SU-DHL-6 (cell line): ENCODE measurements around the gene CEP164.

Experiments used
- EZH2phosphoT487 ChIP-seq: fragments of 200-600 bp; sonication (generic), shearing (Covaris generic); conservative IDR thresholded peaks from 2 replicates; pipeline ENCODE4 v1.6.1; 2018; ENCODE audit warnings: mild to moderate bottlenecking, antibody characterized with exemption, low read length, moderate library complexity, mixed read lengths
- TF ChIP-seq, protein P1 (sequence below): fragments of 200-600 bp; sonication (generic); IDR thresholded peaks from one replicate; pipeline ENCODE4 v1.5.1; 2017; ENCODE audit warnings: antibody characterized with exemption, mild to moderate bottlenecking, low read length, moderate library complexity; ENCODE audit not compliant: insufficient read depth, poor library complexity, severe bottlenecking

DNA sequence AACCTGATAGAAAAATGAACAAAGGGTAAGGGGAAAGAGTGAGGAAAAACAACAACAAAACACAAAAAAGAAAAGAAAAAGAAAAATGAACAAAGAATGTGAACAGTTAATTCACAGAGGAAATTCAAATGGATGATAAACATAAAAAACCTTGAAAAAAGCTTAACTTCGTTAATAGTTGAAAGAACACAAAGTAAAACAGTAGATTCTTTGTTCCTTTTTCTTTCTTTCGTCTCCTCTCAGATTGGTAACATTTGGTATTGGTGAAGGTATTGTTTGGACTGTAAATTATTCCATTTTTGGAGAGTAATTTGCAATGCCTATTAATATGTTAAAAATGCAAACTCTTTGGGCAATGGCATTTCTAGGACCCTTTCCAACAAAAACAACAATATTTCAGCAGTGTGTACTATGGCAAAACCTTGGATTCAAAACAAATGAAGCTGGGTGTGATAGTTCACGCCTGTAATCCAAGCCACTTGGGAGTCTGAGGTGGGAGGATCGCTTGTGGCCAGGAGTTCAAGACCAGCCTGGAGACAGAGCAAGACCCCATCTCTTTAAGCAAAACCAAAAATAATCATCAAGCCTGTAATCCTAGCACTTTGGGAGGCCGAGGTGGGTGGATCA lies 8.3 kb upstream of the CEP164 start:
- TF ChIP-seq, protein P1, sequence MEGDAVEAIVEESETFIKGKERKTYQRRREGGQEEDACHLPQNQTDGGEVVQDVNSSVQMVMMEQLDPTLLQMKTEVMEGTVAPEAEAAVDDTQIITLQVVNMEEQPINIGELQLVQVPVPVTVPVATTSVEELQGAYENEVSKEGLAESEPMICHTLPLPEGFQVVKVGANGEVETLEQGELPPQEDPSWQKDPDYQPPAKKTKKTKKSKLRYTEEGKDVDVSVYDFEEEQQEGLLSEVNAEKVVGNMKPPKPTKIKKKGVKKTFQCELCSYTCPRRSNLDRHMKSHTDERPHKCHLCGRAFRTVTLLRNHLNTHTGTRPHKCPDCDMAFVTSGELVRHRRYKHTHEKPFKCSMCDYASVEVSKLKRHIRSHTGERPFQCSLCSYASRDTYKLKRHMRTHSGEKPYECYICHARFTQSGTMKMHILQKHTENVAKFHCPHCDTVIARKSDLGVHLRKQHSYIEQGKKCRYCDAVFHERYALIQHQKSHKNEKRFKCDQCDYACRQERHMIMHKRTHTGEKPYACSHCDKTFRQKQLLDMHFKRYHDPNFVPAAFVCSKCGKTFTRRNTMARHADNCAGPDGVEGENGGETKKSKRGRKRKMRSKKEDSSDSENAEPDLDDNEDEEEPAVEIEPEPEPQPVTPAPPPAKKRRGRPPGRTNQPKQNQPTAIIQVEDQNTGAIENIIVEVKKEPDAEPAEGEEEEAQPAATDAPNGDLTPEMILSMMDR = no peak
- no peak for TF ChIP-seq EZH2phosphoT487
